Activated CD4-positive, alpha-beta memory T cell treated with anti-CD3 and anti-CD28 coated beads, Interleukin-2, amount 10 ng/mL, durations not matched to agents 7 days and 5 days (primary cell): ENCODE measurements around the gene FAT1. TPM values are rescaled to one million over a fixed set of nuclear protein-coding genes. Genes with fewer than 3 reads are reported as not detected.
"Not testable (repeated sequence)": the region's sequence is repeated elsewhere in the genome, so short reads cannot be mapped to it uniquely, and the experiment has no call there.

ENCODE experiments used
- CTCF ChIA-PET: fragments of 350-600 bp; sonication (Branson Sonifier 250); formaldehyde crosslinking; loops from one replicate; lab custom pipeline; 2021; ENCODE audit warnings: antibody characterized with exemption, inconsistent platforms; lab: Charles Lee
- POLR2A ChIA-PET: fragments of 350-600 bp; sonication (Branson Sonifier 250); formaldehyde crosslinking; loops from one replicate; lab custom pipeline; 2021; ENCODE audit warnings: antibody characterized with exemption; lab: Charles Lee
- DNase-seq: peaks from one replicate; pipeline ENCODE4 v3.0.0-alpha.2; 2020
- H3K27ac Mint-ChIP-seq: one replicate; pipeline ENCODE4 v1.8.0; 2021; ENCODE audit warnings: mild to moderate bottlenecking, mixed read lengths
- H3K27me3 Mint-ChIP-seq: one replicate; pipeline ENCODE4 v1.8.0; 2021; ENCODE audit warnings: mixed read lengths
- H3K36me3 Mint-ChIP-seq: one replicate; pipeline ENCODE4 v1.8.0; 2021; ENCODE audit warnings: low read depth, mixed read lengths
- H3K4me1 Mint-ChIP-seq: one replicate; pipeline ENCODE4 v1.8.0; 2021; ENCODE audit warnings: mixed read lengths
- H3K4me3 Mint-ChIP-seq: one replicate; pipeline ENCODE4 v1.8.0; 2021; ENCODE audit warnings: mild to moderate bottlenecking, mixed read lengths
- H3K9me3 Mint-ChIP-seq: one replicate; pipeline ENCODE4 v1.8.0; 2021; ENCODE audit warnings: mixed read lengths
- total RNA-seq, 2 experiments: library from RNA; stranded (reverse); gene quantifications; one replicate each; pipeline ENCODE4 v1.2.3, GENCODE V29; 2021

FAT1 gene
- total RNA-seq = under 1 TPM; 0.03 TPM

- ChIA-PET CTCF (no interaction called here), POLR2A (no interaction called here)
- Mint-ChIP-seq H3K27me3 (peaks cover 45% of the 10 kb centered on the region), H3K36me3 (peaks cover 12% of the 10 kb centered on the region), H3K4me1 (peaks cover 10% of the 10 kb centered on the region), H3K4me3 (peak within 1 kb of the TSS; percentile 28), H3K9me3 (no peaks in the 10 kb centered on the region), H3K27ac (peak within 1 kb of the TSS; percentile 10)
- no peak for DNase-seq
Measured at GRCh38 chr4:186723292-186724057, at the start of gene FAT1. FAT1 (minus strand) TSS chr4:186723856; CDS start chr4:186709827, 14,029 bp downstream.

- Mint-ChIP-seq H3K4me1 (no peaks in the 10 kb centered on the region), H3K36me3 (no peaks in the 10 kb centered on the region), H3K27me3 (no peaks in the 10 kb centered on the region), H3K4me3 (no peak overlapping the region), H3K27ac (no peak overlapping the region), H3K9me3 (peaks cover 3% of the 10 kb centered on the region)
- no peak for DNase-seq
- POLR2A ChIA-PET = no interaction called here
- CTCF ChIA-PET = no interaction called here
Measured at GRCh38 chr4:186772936-186773487, 49.4 kb upstream of the FAT1 start.

DNA sequence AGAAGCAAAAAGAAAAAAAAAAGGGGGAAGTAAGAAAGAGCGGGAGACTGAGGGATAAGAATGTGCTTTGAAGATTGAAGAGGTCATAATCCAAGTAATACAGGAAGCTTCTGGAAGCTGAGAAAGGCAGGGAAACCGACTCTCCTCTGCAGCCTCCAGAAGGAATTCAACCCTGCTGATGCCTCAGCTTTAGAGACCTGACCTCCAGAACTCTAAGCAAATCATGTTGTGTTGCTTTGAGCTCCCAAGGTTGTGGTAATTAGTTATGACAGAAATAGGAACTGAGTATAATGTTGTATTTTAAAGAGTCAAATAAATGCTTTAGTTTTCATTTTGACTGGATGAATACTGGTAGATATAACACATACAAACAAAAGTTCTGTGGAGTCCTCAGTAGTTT, 48.0 kb upstream of the FAT1 start:
- ChIA-PET POLR2A (no interaction called here), CTCF (no interaction called here)
- Mint-ChIP-seq H3K27me3 (no peaks in the 10 kb centered on the region), H3K4me1 (no peaks in the 10 kb centered on the region), H3K9me3 (peaks cover 5% of the 10 kb centered on the region), H3K4me3 (no peak overlapping the region), H3K36me3 (no peaks in the 10 kb centered on the region), H3K27ac (no peak overlapping the region)
- DNase-seq = no peak

DNA sequence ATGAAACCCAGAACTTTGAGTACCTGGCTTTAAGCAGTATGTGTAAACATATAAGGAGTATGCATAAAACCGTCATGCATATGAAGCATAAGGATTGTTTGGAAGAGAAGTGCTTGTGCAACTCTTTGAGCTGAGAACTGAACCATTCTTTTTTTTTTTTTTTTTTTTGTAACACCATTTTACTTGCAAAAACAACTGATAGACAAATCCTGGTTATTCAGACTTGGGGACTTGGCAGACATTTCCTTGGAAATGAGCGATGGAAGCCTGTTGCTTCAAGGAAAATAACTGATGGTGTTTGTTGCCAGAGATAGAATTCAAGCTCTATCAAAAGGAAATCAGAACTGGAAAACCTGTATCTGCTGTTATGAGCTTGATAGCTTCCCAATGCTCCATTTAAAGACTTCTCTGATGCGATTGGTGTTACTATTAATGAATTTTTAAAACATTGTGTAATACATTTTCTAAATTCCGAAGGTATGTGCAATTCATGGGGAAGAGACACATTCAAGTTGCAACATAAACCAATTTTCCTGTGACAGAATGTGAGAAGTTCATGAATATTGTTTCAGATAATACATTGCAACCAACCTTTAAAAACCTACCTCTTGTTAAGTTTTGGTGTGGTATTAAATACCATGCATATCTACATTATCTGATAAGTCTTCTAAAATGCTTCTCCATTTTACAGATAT, 47.0 kb upstream of the FAT1 start:
- ChIA-PET POLR2A (no interaction called here), CTCF (no interaction called here)
- DNase-seq = no peak
- Mint-ChIP-seq H3K9me3 (peaks cover 5% of the 10 kb centered on the region), H3K27ac (no peak overlapping the region), H3K4me1 (no peaks in the 10 kb centered on the region), H3K4me3 (no peak overlapping the region), H3K36me3 (no peaks in the 10 kb centered on the region), H3K27me3 (no peaks in the 10 kb centered on the region)

GRCh38 chr4:186767794-186768193, 44.1 kb upstream of the FAT1 start:
- Mint-ChIP-seq H3K4me1 (no peaks in the 10 kb centered on the region), H3K27ac (no peak overlapping the region), H3K27me3 (no peaks in the 10 kb centered on the region), H3K9me3 (peaks cover 5% of the 10 kb centered on the region), H3K4me3 (no peak overlapping the region), H3K36me3 (no peaks in the 10 kb centered on the region)
- DNase-seq = no peak
- POLR2A ChIA-PET = no interaction called here
- CTCF ChIA-PET = no interaction called here

GRCh38 chr4:186765673-186766546, 42.3 kb upstream of the FAT1 start:
- Mint-ChIP-seq H3K4me1 (no peaks in the 10 kb centered on the region), H3K27me3 (no peaks in the 10 kb centered on the region), H3K27ac (no peak overlapping the region), H3K36me3 (no peaks in the 10 kb centered on the region), H3K4me3 (no peak overlapping the region), H3K9me3 (peaks cover 5% of the 10 kb centered on the region)
- no peak for DNase-seq
- POLR2A ChIA-PET = no interaction called here
- CTCF ChIA-PET = no interaction called here

DNA sequence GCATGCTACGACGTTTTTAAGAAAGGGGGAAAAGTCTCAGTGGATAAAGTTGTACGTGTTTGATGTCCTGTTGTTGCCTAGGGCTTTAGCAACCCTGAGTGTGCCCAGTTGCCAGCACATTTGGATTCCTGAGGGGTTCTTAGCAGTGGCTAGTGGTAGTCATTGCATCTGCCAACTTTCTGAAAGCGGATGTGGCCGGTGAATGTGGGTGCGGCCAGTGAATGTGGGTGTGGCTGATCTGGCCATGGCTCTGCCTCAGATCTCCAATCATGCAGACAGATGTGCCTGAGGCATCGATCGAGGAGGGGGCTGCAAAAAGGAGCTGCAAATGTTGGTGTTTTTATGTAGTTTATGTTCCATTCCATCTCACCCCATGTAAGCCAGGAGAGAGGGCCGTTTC, 41.5 kb upstream of the FAT1 start:
- no peak overlapping the region for H3K27ac Mint-ChIP-seq
- no peaks in the 10 kb centered on the region for H3K4me1 Mint-ChIP-seq
- no peaks in the 10 kb centered on the region for H3K27me3 Mint-ChIP-seq
- POLR2A ChIA-PET = no interaction called here
- no peaks in the 10 kb centered on the region for H3K36me3 Mint-ChIP-seq
- H3K9me3 Mint-ChIP-seq = peaks cover 4% of the 10 kb centered on the region
- CTCF ChIA-PET = no interaction called here
- DNase-seq = no peak
- no peak overlapping the region for H3K4me3 Mint-ChIP-seq

DNA sequence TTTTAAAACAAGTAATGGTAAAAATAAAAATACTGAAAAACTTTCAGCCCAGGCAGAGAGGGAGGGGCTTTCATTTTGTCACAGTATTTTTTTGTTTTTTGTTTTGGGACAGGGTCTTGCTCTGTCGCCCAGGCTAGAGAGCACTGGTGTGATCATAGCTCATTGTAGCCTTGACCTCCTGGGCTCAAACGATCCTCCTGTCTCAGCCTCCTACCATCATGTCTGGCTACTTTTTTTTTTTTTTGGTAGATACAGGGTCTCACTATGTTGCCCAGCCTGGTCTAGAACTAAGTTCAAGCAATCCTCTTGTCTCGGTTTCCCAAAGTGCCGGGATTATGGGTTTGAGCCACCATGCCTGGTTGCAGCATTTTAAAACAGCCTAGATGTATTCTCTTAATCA, 40.8 kb upstream of the FAT1 start:
- ChIA-PET POLR2A (no interaction called here), CTCF (no interaction called here)
- H3K27me3 Mint-ChIP-seq = no peaks in the 10 kb centered on the region
- no peak overlapping the region for H3K4me3 Mint-ChIP-seq
- peaks cover 3% of the 10 kb centered on the region for H3K9me3 Mint-ChIP-seq
- DNase-seq = no peak
- H3K4me1 Mint-ChIP-seq = no peaks in the 10 kb centered on the region
- H3K36me3 Mint-ChIP-seq = no peaks in the 10 kb centered on the region
- H3K27ac Mint-ChIP-seq = no peak overlapping the region

- H3K4me1 Mint-ChIP-seq = no peaks in the 10 kb centered on the region
- POLR2A ChIA-PET = no interaction called here
- DNase-seq = no peak
- H3K27ac Mint-ChIP-seq = no peak overlapping the region
- H3K27me3 Mint-ChIP-seq = no peaks in the 10 kb centered on the region
- no peaks in the 10 kb centered on the region for H3K36me3 Mint-ChIP-seq
- H3K9me3 Mint-ChIP-seq = peaks cover 9% of the 10 kb centered on the region
- CTCF ChIA-PET = no interaction called here
- H3K4me3 Mint-ChIP-seq = no peak overlapping the region
Measured at GRCh38 chr4:186762865-186763264, 39.2 kb upstream of the FAT1 start.

GRCh38 chr4:186762361-186762760, 38.7 kb upstream of the FAT1 start:
- Mint-ChIP-seq H3K27ac (no peak overlapping the region), H3K36me3 (no peaks in the 10 kb centered on the region), H3K27me3 (no peaks in the 10 kb centered on the region), H3K4me3 (no peak overlapping the region), H3K4me1 (no peaks in the 10 kb centered on the region), H3K9me3 (peaks cover 7% of the 10 kb centered on the region)
- no peak for DNase-seq
- ChIA-PET POLR2A (no interaction called here), CTCF (no interaction called here)

DNA sequence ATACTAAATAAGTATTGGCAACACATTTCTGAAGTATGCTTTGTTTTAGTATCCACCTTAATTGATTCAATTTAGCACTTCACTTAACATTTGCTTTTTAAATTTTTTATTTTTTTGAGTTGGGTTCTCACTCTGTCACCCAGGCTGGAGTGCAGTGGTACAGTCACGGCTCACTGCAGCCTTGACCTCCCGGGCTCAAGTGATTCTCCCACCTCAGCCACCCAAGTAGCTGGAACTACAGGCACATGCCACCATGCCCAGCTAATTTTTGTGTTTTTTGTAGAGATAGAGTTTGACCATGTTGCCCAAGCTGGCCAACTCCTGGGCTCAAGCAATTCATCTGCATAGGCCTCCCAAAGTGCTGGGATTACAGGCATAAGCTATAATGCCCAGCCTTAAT, 38.3 kb upstream of the FAT1 start:
- H3K9me3 Mint-ChIP-seq, H3K27me3 Mint-ChIP-seq, DNase-seq, H3K4me1 Mint-ChIP-seq, H3K4me3 Mint-ChIP-seq, POLR2A ChIA-PET, CTCF ChIA-PET, H3K36me3 Mint-ChIP-seq, H3K27ac Mint-ChIP-seq: not testable (repeated sequence)

GRCh38 chr4:186761393-186761792, 37.7 kb upstream of the FAT1 start:
- ChIA-PET POLR2A (no interaction called here), CTCF (no interaction called here)
- Mint-ChIP-seq H3K27me3 (no peaks in the 10 kb centered on the region), H3K4me3 (no peak overlapping the region), H3K9me3 (peaks cover 15% of the 10 kb centered on the region), H3K27ac (no peak overlapping the region), H3K36me3 (no peaks in the 10 kb centered on the region), H3K4me1 (no peaks in the 10 kb centered on the region)
- no peak for DNase-seq

DNA sequence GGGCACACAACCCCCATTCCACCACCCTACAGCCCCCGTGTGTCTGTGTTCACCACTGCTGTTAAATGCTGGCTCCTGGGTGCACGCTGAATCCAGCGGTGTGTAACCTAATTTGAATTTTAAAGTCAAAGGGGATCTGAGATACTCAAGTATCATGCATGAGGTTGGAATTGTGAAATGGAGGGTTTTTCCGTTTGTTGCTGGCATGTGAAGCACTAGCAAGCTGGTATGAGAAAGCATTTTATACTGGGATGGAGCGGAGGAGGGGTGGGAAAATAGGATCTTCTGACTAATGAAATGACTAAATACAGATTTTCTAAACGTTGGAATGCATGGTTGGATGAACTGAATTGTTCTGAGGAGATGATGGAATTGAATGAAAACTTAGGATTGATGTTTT, 36.9 kb upstream of the FAT1 start:
- Mint-ChIP-seq H3K27ac (no peak overlapping the region), H3K27me3 (no peaks in the 10 kb centered on the region), H3K4me3 (no peak overlapping the region), H3K9me3 (peaks cover 15% of the 10 kb centered on the region), H3K36me3 (no peaks in the 10 kb centered on the region), H3K4me1 (no peaks in the 10 kb centered on the region)
- ChIA-PET POLR2A (no interaction called here), CTCF (no interaction called here)
- DNase-seq = no peak
